H1 (cell line): Measurements from ENCODE around the gene ZNF608. TPM values are rescaled to one million over a fixed set of nuclear protein-coding genes. Genes with fewer than 3 reads are reported as not detected.

Experiments
- CTCF ChIA-PET: fragments of 300-600 bp; sonication (Branson Sonifier 250); formaldehyde crosslinking; loops from one replicate; lab custom pipeline; 2021; ENCODE audit not compliant: partially characterized antibody; lab: Charles Lee
- POLR2A ChIA-PET: fragments of 300-600 bp; sonication (Branson Sonifier 250); formaldehyde crosslinking; loops from one replicate; lab custom pipeline; 2021; ENCODE audit warnings: inconsistent platforms; ENCODE audit not compliant: partially characterized antibody; lab: Charles Lee
- DNase-seq, 2 experiments: peaks; one replicate each; pipeline versions ENCODE4 v3.0.0 to v3.0.0-alpha.2; 2010 to 2022; ENCODE audit warnings: low spot score in 2 of 2, low read depth in 1 of 2, mixed read lengths in 1 of 2
- FAIRE-seq: peaks from 2 replicates; lab custom pipeline; 2011; peaks lifted over from hg19 to GRCh38; lab: Jason Lieb, UNC
- H2AFZ ChIP-seq: 2 replicates; pipeline ENCODE4 v1.8.1; 2012; ENCODE audit warnings: low read length, inconsistent platforms
- H2AK5ac ChIP-seq: 2 replicates; pipeline ENCODE4 v1.6.1; 2013; ENCODE audit warnings: low read depth, low read length
- H2BK120ac ChIP-seq: replicated peaks from 2 replicates; pipeline ENCODE3; 2013; ENCODE audit warnings: low read depth, low read length, inconsistent platforms
- H2BK12ac ChIP-seq: 2 replicates; pipeline ENCODE4 v1.6.1; 2013; ENCODE audit warnings: low read depth, low read length
- H2BK15ac ChIP-seq: 2 replicates; pipeline ENCODE4 v1.6.1; 2013; ENCODE audit warnings: low read length
- H2BK20ac ChIP-seq: 2 replicates; pipeline ENCODE4 v1.6.1; 2013; ENCODE audit warnings: low read length
- H2BK5ac ChIP-seq: 2 replicates; pipeline ENCODE4 v1.6.1; 2013; ENCODE audit warnings: low read depth, low read length
- H3K14ac ChIP-seq: 2 replicates; pipeline ENCODE4 v1.6.1; 2013; ENCODE audit warnings: inconsistent platforms; ENCODE audit not compliant: insufficient read length
- H3K18ac ChIP-seq: 2 replicates; pipeline ENCODE4 v1.6.1; 2013; ENCODE audit warnings: low read length; ENCODE audit errors: extremely low read depth
- H3K23ac ChIP-seq: 2 replicates; pipeline ENCODE4 v1.6.1; 2013; ENCODE audit warnings: inconsistent platforms; ENCODE audit not compliant: insufficient read length
- H3K23me2 ChIP-seq: 2 replicates; pipeline ENCODE4 v1.6.1; 2013; ENCODE audit warnings: low read depth, low read length
- H3K27ac ChIP-seq: 2 replicates; pipeline ENCODE4 v1.6.1; 2011; ENCODE audit warnings: low read depth, low read length, inconsistent platforms
- H3K27me3 ChIP-seq, 4 experiments: replicated peaks in 1 of 4; 1 replicate in 1 of 4; 2 replicates in 3 of 4; pipeline versions ENCODE4 v1.6.1 to v1.8.1; 2011 to 2013; ENCODE audit warnings: low read length in 3 of 4, mild to moderate bottlenecking in 3 of 4, inconsistent platforms in 2 of 4, mixed read lengths in 2 of 4, moderate library complexity in 1 of 4; ENCODE audit not compliant: control insufficient read depth in 3 of 4, insufficient read depth in 3 of 4; ENCODE audit errors: extremely low read depth in 1 of 4
- H3K36me3 ChIP-seq, 4 experiments: 2 replicates each; pipeline versions ENCODE4 v1.6.1 to v1.8.1; 2011 to 2013; ENCODE audit warnings: mild to moderate bottlenecking in 4 of 4, low read length in 3 of 4, moderate library complexity in 2 of 4, control low read depth in 1 of 4, inconsistent platforms in 1 of 4; ENCODE audit not compliant: insufficient read depth in 4 of 4, control insufficient read depth in 2 of 4
- H3K4ac ChIP-seq: replicated peaks from 2 replicates; pipeline ENCODE3; 2013; ENCODE audit warnings: low read length, low read depth, mixed read lengths, inconsistent platforms; ENCODE audit not compliant: insufficient read length
- H3K4me1 ChIP-seq, 4 experiments: replicated peaks in 1 of 4; 1 replicate in 1 of 4; 2 replicates in 3 of 4; pipeline versions ENCODE4 v1.6.1 to v1.8.1; 2011 to 2013; ENCODE audit warnings: low read length in 3 of 4, inconsistent platforms in 2 of 4, mixed read lengths in 1 of 4; ENCODE audit not compliant: insufficient read depth in 4 of 4, control insufficient read depth in 3 of 4
- H3K4me2 ChIP-seq, 2 experiments: 2 replicates each; pipeline versions ENCODE4 v1.6.1 to v1.8.1; 2011 to 2013; ENCODE audit warnings: low read depth in 2 of 2, low read length in 2 of 2, control low read depth in 1 of 2, inconsistent platforms in 1 of 2, mild to moderate bottlenecking in 1 of 2; ENCODE audit not compliant: insufficient read depth in 1 of 2
- H3K4me3 ChIP-seq, 4 experiments: fragments of 200-600, 300-600 bp in 1 of 4; sonication (generic), shearing (Covaris generic), sonication (Bioruptor Twin) in 1 of 4; 2 replicates each; pipeline versions ENCODE4 v1.5.1 to v1.8.1; 2011 to 2016; ENCODE audit warnings: low read length in 4 of 4, low read depth in 3 of 4, control low read depth in 2 of 4, inconsistent platforms in 2 of 4, mild to moderate bottlenecking in 2 of 4, mixed read lengths in 1 of 4, moderate library complexity in 1 of 4; ENCODE audit not compliant: insufficient read depth in 2 of 4; ENCODE audit errors: extremely low read depth in 1 of 4
- H3K56ac ChIP-seq: replicated peaks from 2 replicates; pipeline ENCODE3; 2013; ENCODE audit warnings: low read depth, mild to moderate bottlenecking, mixed read lengths, low read length, inconsistent platforms; ENCODE audit not compliant: insufficient read length
- H3K79me1 ChIP-seq: 2 replicates; pipeline ENCODE4 v1.6.1; 2013; ENCODE audit warnings: low read depth, low read length, control low read depth
- H3K79me2 ChIP-seq, 2 experiments: 2 replicates each; pipeline versions ENCODE4 v1.6.1 to v1.8.1; 2012 to 2013; ENCODE audit warnings: low read length in 2 of 2, mild to moderate bottlenecking in 2 of 2, inconsistent platforms in 1 of 2; ENCODE audit not compliant: insufficient read depth in 2 of 2, control insufficient read depth in 1 of 2
- H3K9ac ChIP-seq, 4 experiments: replicated peaks in 1 of 4; 1 replicate in 1 of 4; 2 replicates in 3 of 4; pipeline versions ENCODE4 v1.6.1 to v1.8.1; 2011 to 2013; ENCODE audit warnings: low read depth in 3 of 4, low read length in 3 of 4, control low read depth in 2 of 4, mild to moderate bottlenecking in 2 of 4, moderate library complexity in 2 of 4, inconsistent platforms in 1 of 4; ENCODE audit errors: extremely low read depth in 1 of 4
- H3K9me3 ChIP-seq, 2 experiments: 2 replicates each; pipeline versions ENCODE4 v1.6.1 to v1.8.1; 2012 to 2013; ENCODE audit warnings: mild to moderate bottlenecking in 2 of 2, moderate library complexity in 2 of 2, control low read depth in 1 of 2, inconsistent platforms in 1 of 2, low read depth in 1 of 2, low read length in 1 of 2, mixed read lengths in 1 of 2; ENCODE audit not compliant: insufficient read depth in 2 of 2
- H4K20me1 ChIP-seq, 2 experiments: replicated peaks in 1 of 2; 2 replicates each; pipeline versions ENCODE3 to v1.8.1; 2011 to 2013; ENCODE audit warnings: inconsistent platforms in 2 of 2, low read length in 2 of 2, mild to moderate bottlenecking in 1 of 2; ENCODE audit not compliant: insufficient read depth in 2 of 2, control insufficient read depth in 1 of 2
- H4K5ac ChIP-seq: 2 replicates; pipeline ENCODE4 v1.6.1; 2013; ENCODE audit warnings: low read length, low read depth, mixed read lengths, inconsistent platforms; ENCODE audit not compliant: insufficient read length
- H4K8ac ChIP-seq: 2 replicates; pipeline ENCODE4 v1.8.0; 2013; ENCODE audit warnings: mild to moderate bottlenecking, moderate library complexity, low read length, inconsistent platforms; ENCODE audit not compliant: insufficient read depth; ENCODE audit errors: extremely low read depth
- H4K91ac ChIP-seq: replicated peaks from 2 replicates; pipeline ENCODE3; 2013; ENCODE audit warnings: low read length, mixed read lengths, inconsistent platforms; ENCODE audit not compliant: insufficient read length
- BCL11A ChIP-seq, 2 experiments: IDR thresholded peaks; one replicate each; pipeline ENCODE4 v1.6.1; 2011; ENCODE audit warnings: low read depth in 2 of 2, low read length in 2 of 2, mild to moderate bottlenecking in 2 of 2
- BRCA1 ChIP-seq: IDR thresholded peaks from 2 replicates; pipeline ENCODE4 v1.6.1; 2012; ENCODE audit warnings: low read depth, low read length, improper control_type of control experiment
- CBX5 ChIP-seq: fragments of 300-800, 300-1000 bp; sonication (generic); IDR thresholded peaks from 2 replicates; pipeline ENCODE4 v1.7.1; 2016; ENCODE audit warnings: antibody characterized with exemption, low read length, low read depth
- CTBP2 ChIP-seq: IDR thresholded peaks from 2 replicates; pipeline ENCODE4 v1.7.0; 2011; ENCODE audit warnings: borderline replicate concordance, mild to moderate bottlenecking, moderate library complexity, mixed read lengths, low read length; ENCODE audit not compliant: insufficient read depth, insufficient read length
- HDAC2 ChIP-seq, 2 experiments: fragments of 300-600 bp in 1 of 2; sonication (generic) in 1 of 2; IDR thresholded peaks; 2 replicates each; pipeline ENCODE4 v1.6.1; 2011 to 2012; ENCODE audit warnings: low read depth in 2 of 2, low read length in 2 of 2, mild to moderate bottlenecking in 2 of 2, moderate library complexity in 2 of 2, borderline replicate concordance in 1 of 2, inconsistent platforms in 1 of 2
- NANOG ChIP-seq: IDR thresholded peaks from 2 replicates; pipeline ENCODE4 v1.6.1; 2011; ENCODE audit warnings: low read length, low read depth, mild to moderate bottlenecking, inconsistent platforms; ENCODE audit not compliant: insufficient read depth, poor library complexity, severe bottlenecking
- SP1 ChIP-seq: IDR thresholded peaks from 2 replicates; pipeline ENCODE4 v1.6.1; 2011; ENCODE audit warnings: low read depth, low read length
- SP2 ChIP-seq: IDR thresholded peaks from 2 replicates; pipeline ENCODE4 v1.6.1; 2012; ENCODE audit warnings: mild to moderate bottlenecking, low read length, inconsistent platforms
- SUZ12 ChIP-seq: fragments of 200-600 bp; sonication (generic); IDR thresholded peaks from 2 replicates; pipeline ENCODE4 v1.6.1; 2012; ENCODE audit warnings: mild to moderate bottlenecking, inconsistent platforms, low read length, moderate library complexity, mixed read lengths
- WGBS, 2 experiments: shearing (Covaris generic) in 1 of 2; methylation state at CpG; one replicate each; pipeline versions ENCODE4 v1.1.6 to v1.1.7; 2013 to 2015; ENCODE audit warnings: low lambda C conversion rate in 2 of 2, mixed read lengths in 2 of 2, inconsistent platforms in 1 of 2, low coverage in 1 of 2, missing lambda C conversion rate in 1 of 2; ENCODE audit not compliant: insufficient replicate concordance in 2 of 2, insufficient coverage in 1 of 2, insufficient read length in 1 of 2; ENCODE audit errors: extremely low coverage in 1 of 2, missing lambda C conversion rate in 1 of 2; 5-methylcytosine and 5-hydroxymethylcytosine counted together
- polyA plus RNA-seq, 7 experiments: library from polyadenylated mRNA; depleted of rRNA in 3 of 7; stranded (reverse) in 5 of 7; unstranded in 2 of 7; fragments of >200 nt in 5 of 7; fragments of 200-250 nt in 2 of 7; gene quantifications; 1 replicate in 5 of 7; 2 replicates in 1 of 7; 4 replicates in 1 of 7; pipeline versions ENCODE4 v1.2.1 to v1.2.3, GENCODE V29; 2011 to 2013; ENCODE audit warnings: missing spikeins in 2 of 7, mixed read lengths in 2 of 7
- total RNA-seq: library from RNA; stranded (reverse); fragmentation: NEBNext Ultra II Directional; extraction: Animal tissue kit (Norgen Biotek cat#: 25700); gene quantifications from 2 replicates; pipeline ENCODE4 v1.2.1, GENCODE V29; 2021
- TF ChIP-seq, protein P1 (sequence below): IDR thresholded peaks from 2 replicates; pipeline ENCODE4 v1.6.1; 2012; ENCODE audit warnings: inconsistent platforms

Gene ZNF608
- total and polyA plus RNA-seq, 2 of the 8 experiments (the other 6 are each of a cell fraction or from before 2014, with no cell fraction given), result 17.2 to 40.8 TPM

- Histone ChIP-seq H4K20me1 (peaks cover 3 to 17% of the 10 kb centered on the region in 2 experiments), H3K14ac (no peak overlapping the region), H2BK120ac (no peak overlapping the region), H3K4me2 (peak overlapping the region; percentile 56 to 64), H2AK5ac (no peak overlapping the region), H3K27ac (no peak overlapping the region), H3K9me3 (peaks cover 0 to 4% of the 10 kb centered on the region in 2 experiments; a peak in 1 of 4 replicates), H2BK12ac (no peak overlapping the region; the same call in 1 of the 2 replicates), H4K5ac (no peak overlapping the region), H2AFZ (no peak overlapping the region), H2BK15ac (no peak overlapping the region), H3K4me3 (peak overlapping the region in 2 of 4 experiments; percentile 2 to 40; a peak in 4 of 8 replicates), H3K56ac (no peak overlapping the region), H3K9ac (no peak overlapping the region), H3K23ac (no peak overlapping the region), H3K79me2 (peaks cover 14 to 94% of the 10 kb centered on the region in 2 experiments), H3K4me1 (peaks cover 9 to 47% (median 31%) of the 10 kb centered on the region in 4 experiments), H3K27me3 (no peaks in the 10 kb centered on the region), H3K4ac (no peak overlapping the region), H2BK5ac (peak overlapping the region; percentile 73; the same call in 1 of the 2 replicates), H3K23me2 (peaks cover 2% of the 10 kb centered on the region), H2BK20ac (no peak overlapping the region), H4K91ac (no peak overlapping the region), H4K8ac (no peak overlapping the region), H3K36me3 (no peaks in the 10 kb centered on the region; a peak in 1 of 8 replicates), H3K79me1 (no peaks in the 10 kb centered on the region), H3K18ac (no peak overlapping the region; the same call in 1 of the 2 replicates)
- WGBS, 2 experiments, result 4% methylated on average over 1 of the region's 1 CpG; no CpG with 5 or more reads in 1 of the 2 experiments
- FAIRE-seq (peak; percentile 96), DNase-seq (no peak)
- ChIA-PET POLR2A (interaction anchor here (1.3 to 6.5 kb wide), 3 partner anchors 10 to 76 kb away, joined by 4 to 74 read pairs (median 12); no protein-coding TSS in a partner anchor), CTCF (interaction anchor here (0.6 to 1.4 kb wide), 3 partner anchors 11 to 132 kb away, joined by 3 to 4 read pairs (median 3); no protein-coding TSS in a partner anchor)
- no peak for TF ChIP-seq SUZ12
- TF ChIP-seq SP1, result 0 out of 2 replicates have a peak, but pooled peaks have one; percentile 43
- TF ChIP-seq, protein P1, sequence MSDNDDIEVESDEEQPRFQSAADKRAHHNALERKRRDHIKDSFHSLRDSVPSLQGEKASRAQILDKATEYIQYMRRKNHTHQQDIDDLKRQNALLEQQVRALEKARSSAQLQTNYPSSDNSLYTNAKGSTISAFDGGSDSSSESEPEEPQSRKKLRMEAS, result 0 out of 2 replicates have a peak, but pooled peaks have one; percentile 10
- peak; percentile 94 for TF ChIP-seq NANOG
- TF ChIP-seq BCL11A (IDR thresholded peaks at IDR 0.05; ENCODE audit: low read depth in 2 of 2, low read length in 2 of 2), result peak in 1 of 2 experiments; percentile 61
- TF ChIP-seq SP2, result no peak
- TF ChIP-seq HDAC2 (IDR thresholded peaks at IDR 0.05; ENCODE audit: borderline replicate concordance in 1 of 2, low read depth in 2 of 2, low read length in 2 of 2), result peak in 1 of 2 experiments; percentile 64; a peak in 1 of 4 replicates
- no peak for TF ChIP-seq BRCA1
- TF ChIP-seq CTBP2, result no peak
- no peak for TF ChIP-seq CBX5
Measured at GRCh38 chr5:124737651-124738050, 8.8 kb downstream of the ZNF608 start.
